COLO668 (cell line): Measurements from ENCODE around the gene SLC2A13.
"Not testable (repeated sequence)": the region's sequence is repeated elsewhere in the genome, so short reads cannot be mapped to it uniquely, and the experiment has no call there.

Experiments used
- DNase-seq: peaks from one replicate; lab custom pipeline; 2025; ENCODE audit not compliant: unreplicated experiment; lab: John Stamatoyannopoulos, UW

Gene SLC2A13

DNA sequence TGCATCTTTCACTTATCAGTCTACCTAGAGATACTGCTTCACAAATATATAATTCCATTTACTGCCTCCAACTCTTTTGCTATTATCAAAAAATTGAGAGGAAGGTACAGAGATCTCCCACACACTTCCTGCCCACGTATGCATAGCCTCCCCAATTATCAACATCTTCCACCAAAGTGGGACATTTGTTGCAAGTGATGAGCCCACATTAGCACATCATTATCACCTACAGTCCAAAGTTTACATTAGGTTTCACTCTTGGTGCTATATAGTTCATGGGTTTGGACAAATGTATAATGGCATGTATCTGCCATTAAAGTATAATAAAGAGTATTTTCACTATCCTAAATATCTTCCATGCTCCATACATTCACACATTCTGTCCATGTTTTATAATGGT lies 66.3 kb downstream of the SLC2A13 start:
- no peak for DNase-seq

DNA sequence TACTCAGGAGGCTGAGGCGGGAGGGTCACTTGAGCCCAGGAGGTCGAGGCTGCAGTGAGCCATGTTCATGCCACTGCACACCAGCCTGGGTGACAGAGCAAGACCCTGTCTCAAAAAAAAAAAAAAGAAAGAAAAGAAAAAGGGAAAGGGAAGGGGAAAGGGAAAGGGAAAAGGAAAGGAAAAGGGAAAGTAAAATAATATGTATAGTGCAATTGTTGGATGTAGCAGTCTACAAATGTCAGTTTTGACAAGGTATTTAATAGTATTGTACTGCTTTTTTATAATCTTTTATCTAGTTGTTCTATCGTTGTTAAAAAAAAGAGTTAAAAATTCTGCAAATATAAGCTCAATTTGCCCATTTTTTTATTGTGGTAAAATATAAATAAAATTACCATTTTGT lies 67.3 kb downstream of the SLC2A13 start:
- no peak for DNase-seq

DNA sequence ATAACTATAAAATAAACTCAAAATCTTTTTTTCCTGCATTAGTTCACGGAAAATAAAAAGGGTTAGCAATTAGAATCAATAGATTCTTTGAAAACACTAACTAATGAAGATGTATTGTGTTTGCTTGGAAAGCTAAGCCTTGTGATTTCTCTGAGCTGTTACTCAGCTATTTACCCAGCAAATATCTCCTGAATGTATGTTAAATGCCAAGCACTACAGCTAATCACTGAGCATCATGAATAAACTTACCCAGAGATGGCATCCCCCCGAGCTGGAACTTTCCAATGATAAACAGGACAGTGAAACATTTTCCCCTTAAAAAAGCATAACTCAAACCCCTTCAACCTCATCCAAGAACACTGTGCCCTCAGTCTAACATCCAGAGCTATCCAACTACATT lies 71.2 kb downstream of the SLC2A13 start:
- no peak for DNase-seq

DNA sequence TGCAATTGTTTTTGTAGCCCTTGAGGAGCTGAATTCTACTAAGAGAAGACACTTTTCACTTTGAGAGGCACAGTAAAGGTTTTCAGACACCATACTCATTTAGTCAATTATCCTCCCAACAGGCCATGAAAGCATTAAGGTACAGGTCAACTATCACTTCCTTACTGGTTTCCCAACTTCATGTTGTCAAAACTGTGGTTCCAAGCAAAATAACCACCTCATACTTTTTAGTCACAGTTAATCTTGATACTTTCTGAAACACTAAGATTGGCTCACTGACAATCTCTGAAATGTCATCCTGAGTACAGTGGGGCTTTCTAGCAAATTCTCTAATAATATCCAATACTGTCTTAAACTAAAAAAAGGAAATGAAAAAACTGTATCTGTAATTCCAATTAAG lies 71.7 kb downstream of the SLC2A13 start:
- no peak for DNase-seq

DNA sequence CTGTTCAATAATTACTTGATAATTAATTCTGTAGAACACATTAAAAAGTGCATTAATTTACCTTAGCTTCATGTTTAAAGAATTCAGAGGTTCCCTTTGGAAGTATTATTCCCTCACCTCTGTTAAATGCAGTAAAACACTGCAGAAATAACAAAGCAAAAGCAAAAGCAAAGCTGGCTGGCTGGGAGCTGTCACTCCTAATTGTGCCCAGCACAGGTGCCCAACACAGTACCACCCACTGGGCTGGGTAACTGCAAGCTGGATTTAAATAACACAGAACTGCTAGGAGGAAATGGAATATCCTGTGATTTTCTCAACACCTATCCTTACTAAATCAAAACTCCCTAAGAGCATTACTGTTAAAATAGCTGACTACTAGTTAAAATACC lies 72.6 kb downstream of the SLC2A13 start:
- no peak for DNase-seq

DNA sequence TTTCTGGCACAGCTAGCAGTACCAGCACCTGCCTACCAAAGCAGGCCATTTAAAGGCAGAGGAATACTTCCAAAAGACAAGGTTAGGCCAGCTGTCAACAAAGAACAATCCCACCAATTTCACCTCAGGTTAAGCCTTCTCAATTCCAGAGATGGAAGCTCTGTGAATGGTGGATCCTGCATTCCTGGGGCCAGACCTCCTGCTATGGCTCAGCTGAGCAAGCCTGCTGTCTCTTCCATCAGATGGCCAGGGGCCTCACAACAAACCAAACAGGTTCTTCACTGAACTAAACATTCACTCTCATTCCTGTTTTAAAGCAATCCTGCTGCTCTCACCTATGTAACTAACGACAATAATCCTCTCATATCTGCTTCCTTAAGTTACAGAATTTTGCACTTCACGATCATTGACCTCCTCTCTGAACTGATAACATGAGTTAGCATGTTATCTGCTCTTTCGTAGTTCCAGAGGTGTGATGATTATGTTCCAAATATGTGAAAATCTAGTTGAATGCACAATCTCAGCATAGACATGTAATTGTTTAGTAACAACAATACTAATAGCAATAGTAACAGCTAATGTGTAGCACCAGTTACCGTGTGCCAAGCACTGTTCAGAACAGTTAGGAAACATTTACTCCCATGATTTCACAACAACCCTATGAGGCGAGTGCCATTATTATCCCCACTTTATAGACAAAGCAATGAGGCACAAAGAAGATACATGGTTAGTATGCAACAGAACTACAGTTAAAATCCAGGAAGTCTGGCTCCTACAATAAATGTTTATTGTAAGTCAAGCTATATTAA lies 73.2 kb downstream of the SLC2A13 start:
- DNase-seq, result no peak

DNA sequence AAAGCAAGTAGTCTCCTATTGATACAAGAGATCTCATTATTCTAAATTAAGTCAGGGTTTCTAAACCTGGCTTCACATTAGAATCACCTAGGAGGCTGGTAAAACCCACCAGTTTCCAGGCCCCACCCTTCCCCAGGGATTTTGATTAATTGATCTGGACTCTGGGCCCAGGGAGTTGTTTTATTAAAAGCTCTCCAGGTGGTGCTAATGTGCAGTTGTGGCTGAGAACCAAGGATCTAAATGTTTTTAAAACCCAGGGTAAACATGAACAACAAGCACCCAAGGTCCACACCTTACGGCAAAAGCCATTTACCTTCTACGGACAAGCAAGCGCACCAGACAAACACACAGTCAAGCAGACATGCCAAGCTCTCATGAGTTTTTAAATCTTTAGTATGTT lies 73.9 kb downstream of the SLC2A13 start:
- no peak for DNase-seq

DNA sequence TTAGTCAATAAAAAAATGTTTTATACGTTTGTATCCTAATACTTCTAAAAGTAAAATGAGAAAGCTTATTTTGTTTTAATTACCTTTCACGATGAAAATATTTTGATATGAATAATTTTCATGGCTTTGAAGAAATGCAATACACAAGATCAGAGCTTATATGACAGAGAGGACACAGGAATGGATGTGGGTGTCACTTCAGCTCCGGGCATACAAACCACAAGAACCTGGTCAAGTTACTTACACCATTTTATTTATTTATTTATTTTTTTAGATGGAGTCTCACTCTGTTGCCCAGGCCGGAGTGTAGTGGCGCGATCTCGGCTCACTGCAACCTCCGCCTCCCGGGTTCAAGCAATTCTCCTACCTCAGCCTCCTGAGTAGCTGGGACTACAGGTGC lies 74.9 kb downstream of the SLC2A13 start:
- DNase-seq, result not testable (repeated sequence)

DNA sequence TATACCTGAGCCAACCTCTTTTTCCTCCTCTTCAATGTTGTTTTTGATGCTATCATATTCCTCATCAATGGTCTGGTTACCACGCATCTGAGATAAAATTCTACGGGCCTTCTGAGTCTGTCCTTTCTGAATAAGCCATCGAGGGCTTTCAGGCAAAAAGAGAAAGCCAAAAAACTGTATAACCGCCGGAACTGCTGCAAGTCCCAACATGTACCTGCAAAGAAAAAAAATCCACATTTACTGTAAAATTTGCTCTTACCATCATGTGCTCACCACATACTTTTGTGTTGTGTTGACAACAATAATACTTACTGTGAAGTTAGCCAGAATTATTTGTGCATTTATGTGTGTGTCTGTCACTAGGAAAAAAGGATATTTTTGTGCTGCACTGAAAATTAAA lies 77.6 kb downstream of the SLC2A13 start:
- DNase-seq, result no peak

DNA sequence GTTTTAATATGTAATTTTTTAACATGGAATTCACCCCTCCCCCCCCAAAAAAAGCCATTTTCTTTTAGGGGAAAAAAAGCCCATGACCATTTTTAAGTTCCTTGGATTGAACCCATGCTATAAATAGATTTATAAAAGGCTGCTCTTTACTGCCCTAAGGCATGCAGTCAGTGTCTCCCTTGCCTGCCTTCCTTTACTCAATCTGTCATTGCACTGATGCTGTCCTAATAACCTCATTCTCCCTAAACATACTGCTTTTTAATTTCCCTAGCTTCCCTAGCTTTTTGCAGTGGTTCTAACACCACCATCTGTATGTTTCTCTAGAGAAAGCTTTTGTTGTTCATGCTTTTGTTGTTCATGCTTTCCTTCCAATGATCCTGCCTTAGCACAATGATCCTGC lies 83.0 kb downstream of the SLC2A13 start:
- no peak for DNase-seq

DNA sequence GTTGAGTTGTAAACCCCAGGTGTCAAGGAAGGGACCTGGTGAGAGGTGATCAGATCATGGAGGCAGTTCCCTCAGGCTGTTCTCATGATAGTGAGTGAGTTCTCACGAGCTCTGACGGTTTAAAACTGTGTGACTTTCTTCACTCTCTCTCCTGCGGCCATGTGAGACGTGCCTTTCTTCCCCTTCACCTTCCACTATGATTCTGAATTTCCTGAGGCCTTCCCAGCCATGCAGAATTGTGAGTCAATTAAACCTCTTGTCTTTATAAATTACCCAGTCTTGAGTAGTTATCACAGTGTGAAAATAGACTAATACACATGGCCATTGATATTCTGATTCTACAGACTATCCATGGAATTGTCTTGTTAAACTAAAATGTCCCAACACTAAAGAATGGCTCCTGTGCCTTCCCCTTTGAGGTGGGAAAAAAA lies 85.6 kb downstream of the SLC2A13 start:
- DNase-seq, result no peak

DNA sequence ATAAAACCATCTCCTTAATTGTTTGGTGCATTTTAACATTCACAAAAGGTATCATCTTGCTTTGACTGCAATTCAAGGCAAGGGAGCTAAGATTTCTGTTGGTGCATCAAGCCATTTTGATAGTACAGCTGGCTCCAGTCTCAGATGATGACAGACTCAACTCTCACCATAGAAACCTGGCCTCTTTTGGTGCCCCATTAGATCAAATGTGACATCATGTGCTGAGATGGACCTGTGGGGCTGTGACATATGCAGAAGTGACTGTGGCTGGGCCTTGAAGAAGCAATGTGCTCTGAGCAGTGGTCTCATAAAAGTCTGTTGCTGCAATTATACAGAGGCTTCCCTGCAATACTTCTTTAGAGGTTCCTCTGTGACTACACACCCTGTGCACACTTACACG lies 88.4 kb downstream of the SLC2A13 start:
- DNase-seq, result no peak

DNA sequence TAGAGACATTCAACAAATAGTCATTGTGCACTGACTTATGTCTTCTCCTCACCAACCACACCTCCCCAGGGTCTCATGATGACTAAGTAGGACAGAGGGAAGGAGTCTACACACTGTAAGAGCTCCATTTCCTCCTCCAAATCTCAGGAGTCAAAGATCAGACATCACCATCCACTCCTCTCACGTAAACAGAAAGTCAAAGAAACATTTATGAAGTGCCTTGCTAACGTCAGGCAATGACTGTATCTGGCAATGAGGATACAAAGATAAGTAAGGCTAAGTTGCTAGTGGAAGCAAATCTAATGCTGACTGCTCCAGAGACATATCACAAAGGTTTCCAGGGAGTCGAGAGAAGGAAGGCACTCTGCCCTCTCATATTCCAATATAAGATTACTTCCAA lies 88.9 kb downstream of the SLC2A13 start:
- DNase-seq, result no peak

DNA sequence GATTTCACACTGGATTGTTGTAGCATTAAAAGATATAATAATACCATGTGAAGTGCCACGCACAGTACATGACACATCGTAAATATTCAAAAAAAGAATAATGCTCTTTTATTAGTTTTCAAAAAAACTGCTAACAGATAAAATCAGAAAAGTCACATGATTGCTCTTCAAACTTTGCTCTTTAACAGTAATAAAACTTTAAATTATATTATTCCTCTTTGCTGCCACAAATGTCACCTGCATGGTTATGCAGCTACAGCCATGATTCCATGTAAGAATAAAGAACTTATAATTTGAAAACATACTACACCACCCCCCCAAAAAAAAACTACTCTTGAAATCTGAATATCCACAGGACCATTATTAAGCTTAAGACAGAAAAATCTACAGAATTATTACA lies 90.0 kb downstream of the SLC2A13 start:
- DNase-seq, result no peak

DNA sequence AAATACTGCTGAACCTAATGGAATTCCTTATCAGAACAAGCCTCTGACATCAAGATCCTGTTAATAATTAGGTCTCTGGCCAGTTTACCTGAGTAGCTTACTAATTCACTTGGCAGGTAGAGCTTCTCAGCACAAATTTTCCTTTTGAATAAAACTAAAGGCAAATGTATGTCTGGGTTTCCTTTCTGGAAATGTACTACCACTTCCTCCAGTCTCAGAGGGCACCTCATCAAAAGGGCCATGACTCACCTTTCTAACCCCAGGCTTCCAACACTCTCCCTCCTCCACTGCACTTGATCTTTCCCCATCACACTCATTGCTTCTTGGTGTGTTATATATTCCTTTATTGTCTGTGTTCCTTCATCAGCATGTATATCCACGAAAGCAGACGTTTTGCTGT lies 90.5 kb downstream of the SLC2A13 start:
- DNase-seq, result no peak

DNA sequence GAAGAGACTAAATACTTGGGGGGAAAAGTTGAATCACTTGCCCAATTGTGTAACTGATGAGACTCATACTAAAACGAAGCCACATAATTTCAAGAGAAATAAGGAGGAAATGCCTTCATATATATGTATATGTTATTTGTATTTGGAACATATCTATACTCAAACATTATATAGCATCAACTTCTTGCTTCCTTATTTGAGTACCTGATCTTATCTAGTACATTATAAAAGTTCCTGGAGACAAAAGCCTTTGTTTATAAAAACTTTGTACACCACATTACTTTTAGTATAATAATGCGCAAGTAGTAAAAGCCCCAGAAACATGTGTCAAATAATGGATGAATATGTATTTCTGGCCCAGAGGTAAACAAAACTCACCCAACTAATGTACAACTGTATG lies 92.0 kb downstream of the SLC2A13 start:
- no peak for DNase-seq

DNA sequence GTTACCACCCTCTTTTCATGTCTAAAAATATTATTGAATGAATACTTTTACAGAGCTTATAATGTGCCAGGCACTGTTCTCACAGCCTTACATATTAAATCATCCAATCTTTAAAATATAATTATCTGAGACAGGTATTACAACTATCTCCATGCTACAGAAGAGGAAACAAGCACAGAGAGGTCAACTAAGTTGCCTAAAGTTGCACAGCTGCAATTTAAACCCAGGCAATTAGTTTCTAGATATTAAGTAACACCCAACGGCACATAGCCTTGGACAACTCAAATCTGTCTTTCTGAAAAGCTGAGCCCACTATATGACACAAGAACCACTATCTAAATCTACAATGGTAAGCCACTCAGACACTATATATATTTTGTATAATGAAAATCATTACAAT lies 92.6 kb downstream of the SLC2A13 start:
- no peak for DNase-seq

DNA sequence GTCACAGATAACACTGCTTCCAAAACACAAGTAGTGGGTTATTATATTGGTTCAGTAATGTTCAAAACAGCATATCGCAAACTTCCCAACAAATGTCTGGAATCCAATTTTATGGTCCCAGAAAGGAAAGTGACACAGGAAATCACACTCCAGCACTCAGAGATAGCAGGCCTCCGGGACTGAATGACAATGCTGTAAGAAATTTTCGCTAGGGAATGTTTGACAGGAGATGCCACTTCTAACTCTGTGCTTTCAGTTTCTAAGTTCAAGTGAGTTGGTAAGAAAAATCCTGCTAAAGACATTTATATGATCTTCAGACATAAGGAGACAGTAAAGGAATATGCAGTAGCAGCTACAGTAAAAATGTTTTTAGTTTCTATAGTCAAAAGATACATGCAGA lies 93.2 kb downstream of the SLC2A13 start:
- no peak for DNase-seq

DNA sequence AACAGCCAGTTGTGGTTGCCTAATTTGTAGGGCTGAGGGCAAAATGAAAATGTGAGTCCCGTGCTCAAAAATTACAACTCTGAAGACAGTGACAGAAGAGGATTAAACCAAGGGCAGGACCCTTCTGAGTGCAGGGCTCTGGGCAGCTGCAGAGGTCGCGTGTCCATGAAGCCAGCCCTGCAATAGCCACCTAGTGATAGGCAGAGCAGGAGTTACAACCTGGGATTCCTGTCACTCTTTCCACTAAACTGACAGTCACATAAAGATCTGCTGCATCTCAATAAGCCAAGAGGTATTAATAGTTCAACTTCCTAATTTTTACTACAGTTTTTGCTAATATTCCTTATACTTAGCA lies 94.1 kb downstream of the SLC2A13 start:
- no peak for DNase-seq

DNA sequence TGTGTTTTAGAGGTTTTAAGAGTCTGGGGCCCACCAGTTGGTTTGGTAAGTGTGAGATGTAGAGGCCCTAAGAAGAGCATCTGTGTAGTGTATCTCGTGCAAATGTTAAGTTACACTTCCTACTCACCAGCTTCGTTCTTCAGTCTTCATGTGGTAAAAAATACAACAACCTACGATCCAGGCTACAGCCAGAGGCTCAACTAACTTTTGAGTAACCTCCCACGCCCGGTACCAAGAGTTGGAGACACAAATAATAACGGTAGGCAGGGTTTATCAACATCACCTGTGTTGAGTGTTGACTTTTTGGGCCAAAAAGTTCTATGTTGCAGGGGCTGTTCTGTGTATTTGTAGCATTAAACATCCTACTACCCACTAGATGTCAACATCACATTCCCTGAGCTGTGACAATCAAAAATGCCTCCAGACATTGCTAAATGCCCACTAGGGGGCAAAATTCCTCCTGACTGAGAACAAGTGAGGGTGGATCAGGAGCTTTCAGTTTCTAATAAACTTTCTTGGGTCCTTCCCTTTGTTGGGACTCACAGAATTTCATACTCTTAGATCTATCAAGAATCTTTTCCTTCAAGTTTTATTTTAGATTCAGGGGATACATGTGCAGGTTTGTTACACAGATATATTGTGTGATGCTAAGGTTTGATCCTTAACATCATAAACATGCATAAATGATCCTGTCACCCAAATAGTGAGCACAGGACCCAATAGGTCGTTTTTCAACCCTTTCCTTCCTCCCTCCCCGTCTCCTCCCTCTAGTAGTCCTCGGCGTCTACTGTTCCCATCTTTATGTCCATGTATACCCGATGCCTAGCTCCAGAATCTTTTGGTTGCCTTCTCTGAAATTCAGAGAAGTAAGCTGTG lies 94.7 kb downstream of the SLC2A13 start:
- peak; percentile 4 for DNase-seq

DNA sequence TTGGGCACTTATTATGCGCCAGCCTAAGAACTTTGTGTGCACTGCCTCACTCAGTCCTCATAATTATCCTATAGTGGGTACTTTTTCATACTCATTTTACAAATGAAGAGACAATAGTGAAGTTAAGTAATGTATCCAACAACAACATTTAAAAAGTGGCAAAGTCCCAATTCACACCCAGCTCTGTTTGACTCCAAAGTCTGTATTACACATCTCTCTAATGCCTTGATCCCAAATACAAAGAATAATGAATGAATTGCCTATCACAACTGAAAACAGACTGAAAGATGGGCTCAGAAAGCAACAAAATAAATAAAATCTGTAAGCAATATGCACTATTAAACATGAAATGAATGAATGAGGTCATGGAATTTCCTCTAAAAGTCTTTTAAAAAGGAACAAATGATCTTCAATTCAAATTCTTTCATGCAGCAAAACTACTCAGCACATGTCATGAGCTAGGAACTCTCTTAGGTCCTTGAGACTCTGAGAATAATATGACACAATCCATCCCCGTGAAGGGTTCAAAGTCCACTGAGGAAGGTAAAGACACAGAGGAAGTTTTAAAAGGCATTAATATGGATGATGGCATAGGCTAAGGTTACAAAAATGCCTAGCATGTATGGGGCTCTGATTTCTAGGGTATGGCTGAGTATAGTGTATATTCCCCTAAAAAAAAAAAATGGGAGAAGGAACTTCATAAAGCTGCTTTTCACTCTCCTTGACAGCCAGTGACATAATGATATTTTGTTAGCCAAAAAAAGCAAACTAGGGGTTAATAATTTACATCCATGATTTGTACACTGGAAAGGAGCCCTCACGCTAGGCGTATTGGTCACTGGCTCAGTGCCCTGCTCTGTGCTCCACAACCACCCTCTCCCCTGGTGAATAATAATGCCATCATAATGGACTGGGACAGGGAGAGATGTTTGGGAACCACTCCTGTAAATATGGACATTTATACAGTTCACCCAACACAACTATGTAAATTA lies 103.4 kb downstream of the SLC2A13 start:
- no peak for DNase-seq
